K562 (cell line): ENCODE measurements around the gene IGSF23. TPM values are rescaled to one million over a fixed set of nuclear protein-coding genes. Genes with fewer than 3 reads are reported as not detected.

Experiments used
- ATAC-seq: fragments of 200-7000 bp; cut with Tn5 transposase; 3 replicates; pipeline ENCODE4 v1.9.1; 2020; ENCODE audit warnings: moderate library complexity
- BruUV-seq: library from RNA; stranded (reverse); fragments of 400-500 nt; replicated peaks from 2 replicates; lab custom pipeline; 2021; lab: Mats Ljungman, UMichigan
- CTCF ChIA-PET: fragments of 300-600 bp; formaldehyde crosslinking; extraction: SDS; loops from one replicate; lab custom pipeline; 2021; ENCODE audit warnings: low intra/inter-chr PET ratio; lab: Yijun Ruan, JAX
- POLR2A ChIA-PET: fragments of 300-600, 350-650 bp; sonication (Branson Sonifier 250); formaldehyde crosslinking; extraction: SDS; loops from one replicate; lab custom pipeline; 2021; ENCODE audit warnings: antibody characterized with exemption, inconsistent platforms; lab: Yijun Ruan, JAX
- DNase-seq, 4 experiments: peaks; one replicate each; pipeline versions ENCODE4 v3.0.0 to v3.0.0-alpha.2; 2011 to 2018; ENCODE audit warnings: low spot score in 3 of 4, mixed read lengths in 3 of 4; ENCODE audit errors: extremely low read depth in 1 of 4
- FAIRE-seq: peaks from 2 replicates; lab custom pipeline; 2011; peaks lifted over from hg19 to GRCh38; lab: Jason Lieb, UNC
- H2AFZ ChIP-seq: 2 replicates; pipeline ENCODE4 v1.6.0; 2011; ENCODE audit warnings: low read depth, low read length, control low read depth, inconsistent platforms
- H3K27ac ChIP-seq: fragments of 200-600 bp; 3 replicates; pipeline ENCODE4 v1.8.0; 2011; ENCODE audit warnings: low read depth, mild to moderate bottlenecking, control low read depth, inconsistent platforms, low read length, moderate library complexity, mixed read lengths; ENCODE audit errors: extremely low read depth
- H3K27me3 ChIP-seq, 2 experiments: fragments of 300-600 bp in 1 of 2; 2 replicates in 1 of 2; 3 replicates in 1 of 2; pipeline versions ENCODE4 v1.6.0 to v1.8.0; 2011; ENCODE audit warnings: inconsistent platforms in 2 of 2, low read length in 2 of 2, mild to moderate bottlenecking in 1 of 2, mixed read lengths in 1 of 2, moderate library complexity in 1 of 2; ENCODE audit not compliant: control insufficient read depth in 2 of 2, insufficient read depth in 2 of 2
- H3K36me3 ChIP-seq: fragments of 300-600 bp; 3 replicates; pipeline ENCODE4 v1.8.0; 2011; ENCODE audit warnings: mild to moderate bottlenecking, low read length, inconsistent platforms; ENCODE audit not compliant: control insufficient read depth, insufficient read depth
- H3K4me1 ChIP-seq, 2 experiments: fragments of 200-600 bp in 1 of 2; replicated peaks in 1 of 2; 2 replicates in 1 of 2; 3 replicates in 1 of 2; pipeline versions ENCODE4 v1.5.1 to v1.8.0; 2011; ENCODE audit warnings: inconsistent platforms in 2 of 2, low read length in 2 of 2, mild to moderate bottlenecking in 1 of 2, mixed read lengths in 1 of 2, moderate library complexity in 1 of 2; ENCODE audit not compliant: control insufficient read depth in 2 of 2, insufficient read depth in 2 of 2
- H3K4me2 ChIP-seq: 2 replicates; pipeline ENCODE4 v1.6.1; 2011; ENCODE audit warnings: low read length, control low read depth, inconsistent platforms, mixed read lengths; ENCODE audit not compliant: insufficient read depth
- H3K4me3 ChIP-seq: fragments of 200-600 bp; sonication (generic), shearing (Covaris generic); 2 replicates; pipeline ENCODE4 v1.5.1; 2016; ENCODE audit warnings: control low read depth, inconsistent platforms
- H3K79me2 ChIP-seq: fragments of 200-600 bp; 3 replicates; pipeline ENCODE4 v1.8.0; 2011; ENCODE audit warnings: low read length, inconsistent platforms; ENCODE audit not compliant: control insufficient read depth, insufficient read depth
- H3K9ac ChIP-seq, 2 experiments: 2 replicates each; pipeline versions ENCODE4 v1.6.0 to v1.6.1; 2011; ENCODE audit warnings: low read depth in 2 of 2, low read length in 2 of 2, control low read depth in 1 of 2, inconsistent platforms in 1 of 2, mild to moderate bottlenecking in 1 of 2, mixed read lengths in 1 of 2; ENCODE audit not compliant: insufficient read depth in 1 of 2
- H3K9me1 ChIP-seq: one replicate; pipeline ENCODE4 v1.6.0; 2011; ENCODE audit warnings: inconsistent platforms, mild to moderate bottlenecking, low read length, moderate library complexity; ENCODE audit not compliant: control insufficient read depth, insufficient read depth
- H3K9me3 ChIP-seq: replicated peaks from 2 replicates; pipeline ENCODE4 v1.5.1; 2011; ENCODE audit warnings: low read depth, low read length, inconsistent platforms; ENCODE audit not compliant: control insufficient read depth, insufficient read depth
- H4K20me1 ChIP-seq: replicated peaks from 2 replicates; pipeline ENCODE4 v1.6.1; 2011; ENCODE audit warnings: low read length, inconsistent platforms, mixed read lengths; ENCODE audit not compliant: control insufficient read depth, insufficient read depth
- CEBPB ChIP-seq: fragments of 450-650 bp; IDR thresholded peaks from 2 replicates; pipeline ENCODE4 v1.6.1; 2016; ENCODE audit warnings: missing genetic modification characterization, missing compliant biosample characterization
- HEY1 ChIP-seq: fragments of 250-450 bp; sonication (Bioruptor Pico); IDR thresholded peaks from 2 replicates; pipeline ENCODE4 v1.5.0; 2020; ENCODE audit warnings: mild to moderate bottlenecking, moderate library complexity, borderline replicate concordance
- MAFG ChIP-seq: fragments of 450-650 bp; conservative IDR thresholded peaks from 2 replicates; pipeline ENCODE4 v1.6.1; 2016; ENCODE audit warnings: missing genetic modification characterization, missing compliant biosample characterization
- NFIC ChIP-seq: fragments of 450-650 bp; IDR thresholded peaks from 2 replicates; pipeline ENCODE4 v1.6.1; 2017; ENCODE audit warnings: mild to moderate bottlenecking, inconsistent platforms
- PATZ1 ChIP-seq: fragments of 250-450 bp; sonication (Bioruptor Pico); IDR thresholded peaks from 2 replicates; pipeline ENCODE4 v1.5.0; 2020; ENCODE audit warnings: mild to moderate bottlenecking, borderline replicate concordance
- ZC3H4 ChIP-seq: sonication (generic); formaldehyde crosslinking; IDR thresholded peaks from 2 replicates; pipeline ENCODE4 v1.9.0; 2021; ENCODE audit warnings: missing genetic modification reagents, borderline replicate concordance
- ZKSCAN1 ChIP-seq: fragments of 150-350 bp; IDR thresholded peaks from 2 replicates; pipeline ENCODE4 v1.6.1; 2016; ENCODE audit warnings: low read depth, low read length
- WGBS: fragments of 100-300 bp; shearing (Covaris generic); methylation state at CpG from one replicate; pipeline ENCODE4 v1.1.6; 2016; ENCODE audit warnings: low coverage, mixed read lengths; ENCODE audit not compliant: insufficient coverage; ENCODE audit errors: missing lambda C conversion rate; 5-methylcytosine and 5-hydroxymethylcytosine counted together
- in situ Hi-C: fragments of 300-500 bp; cut with MboI; formaldehyde crosslinking; loops from 4 replicates; pipeline ENCODE4 v1.15.0; 2018; ENCODE audit warnings: inconsistent platforms, mixed read lengths
- intact Hi-C: fragments of 100-400 bp; cut with micrococcal nuclease; formaldehyde crosslinking; loops from 2 replicates; pipeline ENCODE4 v1.14.2; 2022
- polyA plus RNA-seq, 8 experiments: library from polyadenylated mRNA; depleted of rRNA in 4 of 8; stranded (reverse) in 5 of 8; unstranded in 3 of 8; fragments of >200 nt; fragmentation: Nextera tagmentation in 2 of 8; fragmentation: Illumina TruSeq in 1 of 8; extraction: Ambion mirVana in 2 of 8; extraction: Trizol in 1 of 8; gene quantifications; 2 replicates each; pipeline versions ENCODE4 v1.2.1 to v1.2.3, GENCODE V29; 2011 to 2014; ENCODE audit warnings: inconsistent platforms in 1 of 8, missing spikeins in 1 of 8
- total RNA-seq, 7 experiments: library from RNA; depleted of rRNA in 6 of 7; stranded (reverse); fragments of >200 nt in 6 of 7; fragmentation: Illumina TruSeq in 2 of 7; extraction: Trizol in 2 of 7; gene quantifications; 2 replicates each; pipeline versions ENCODE4 v1.2.1 to v1.2.3, GENCODE V29; 2011 to 2021; ENCODE audit warnings: low replicate concordance in 1 of 7

Gene IGSF23
- total and polyA plus RNA-seq, 9 of the 15 experiments (the other 6 are each of a cell fraction or from before 2014, with no cell fraction given) = not detected

DNA sequence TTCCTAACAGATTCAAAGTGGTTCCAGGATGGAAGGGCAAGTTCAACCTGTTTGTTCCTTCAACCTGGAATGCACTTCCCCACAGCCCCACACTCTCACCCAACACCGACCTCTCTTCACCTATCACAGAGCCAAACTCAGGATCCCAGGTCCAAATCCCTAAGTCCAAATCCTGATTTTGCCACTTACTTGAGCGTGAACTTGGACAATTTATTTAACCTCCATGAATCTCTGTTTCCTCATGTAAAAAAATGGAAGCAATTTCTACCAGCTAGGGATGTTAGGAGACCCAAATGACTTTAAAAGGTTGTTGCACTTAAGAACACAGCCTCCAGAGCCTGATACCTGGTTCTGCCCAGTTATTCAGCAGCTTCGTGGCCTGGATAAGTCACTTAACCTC is 5.4 kb upstream of the IGSF23 start (continued):
- TF ChIP-seq ZC3H4 (no peak), ZKSCAN1 (no peak), PATZ1 (no peak)

DNA sequence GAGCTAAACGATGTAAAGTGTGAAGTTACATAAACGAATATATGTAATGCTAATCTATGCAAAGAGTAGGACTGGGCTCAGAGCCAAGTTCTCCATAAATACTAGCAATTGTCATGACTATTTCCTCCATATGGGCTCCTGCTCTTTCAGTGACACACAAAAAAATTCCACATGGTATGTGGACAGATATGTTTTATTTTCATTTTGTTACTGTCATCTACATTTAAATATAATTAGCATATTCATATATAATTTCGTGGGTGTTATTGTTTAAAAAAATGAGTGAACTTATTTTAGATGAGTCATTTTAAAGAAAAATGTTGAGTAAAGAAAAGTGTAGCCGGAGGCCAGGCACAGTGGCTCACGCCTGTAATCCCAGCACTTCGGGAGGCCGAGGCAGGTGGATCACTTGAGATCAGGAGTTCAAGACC is 5.0 kb upstream of the IGSF23 start:
- Histone ChIP-seq H3K9me1 (no peaks in the 10 kb centered on the region), H3K4me1 (peaks cover 7 to 11% of the 10 kb centered on the region in 2 experiments; a peak in 3 of 5 replicates), H3K36me3 (no peaks in the 10 kb centered on the region), H2AFZ (no peak overlapping the region), H3K9ac (no peak overlapping the region), H3K9me3 (no peaks in the 10 kb centered on the region), H4K20me1 (no peaks in the 10 kb centered on the region), H3K27me3 (no peaks in the 10 kb centered on the region; a peak in 2 of 5 replicates), H3K4me3 (no peak overlapping the region), H3K79me2 (no peaks in the 10 kb centered on the region)
- ChIA-PET POLR2A (interaction anchor here (1.1 kb wide), 1 partner anchor 9 kb away, joined by 4 read pairs; no protein-coding TSS in a partner anchor), CTCF (no interaction called here)
- WGBS = 32% methylated on average over 7 of the region's 7 CpGs
- intact Hi-C loops = no loop called here
- in situ Hi-C loops = no loop called here
- no TSS peak for BruUV-seq
- ATAC-seq (no peak), FAIRE-seq (no peak)
- TF ChIP-seq MAFG (tag) = peak; percentile 33
- 0 out of 2 replicates have a peak, but pooled peaks have one; percentile 11 for TF ChIP-seq CEBPB (tag)
- peak; percentile 89 for TF ChIP-seq NFIC
- no peak for TF ChIP-seq HEY1 (CRISPR knock-in tag)
- TF ChIP-seq, all 486 proteins: peak for 3
- H3K4me2 ChIP-seq = no peak overlapping the region
- H3K27ac ChIP-seq = no peak overlapping the region
- DNase-seq = no peak
